GM21576 (cell line): Measurements from ENCODE around the gene P4HTM.

Source experiments
- ATAC-seq: cut with Tn5 transposase; IDR thresholded peaks from one replicate; pipeline ENCODE4 v1.9.1; 2021; ENCODE audit warnings: mild to moderate bottlenecking, moderate library complexity; ENCODE audit not compliant: unreplicated experiment

P4HTM gene

DNA sequence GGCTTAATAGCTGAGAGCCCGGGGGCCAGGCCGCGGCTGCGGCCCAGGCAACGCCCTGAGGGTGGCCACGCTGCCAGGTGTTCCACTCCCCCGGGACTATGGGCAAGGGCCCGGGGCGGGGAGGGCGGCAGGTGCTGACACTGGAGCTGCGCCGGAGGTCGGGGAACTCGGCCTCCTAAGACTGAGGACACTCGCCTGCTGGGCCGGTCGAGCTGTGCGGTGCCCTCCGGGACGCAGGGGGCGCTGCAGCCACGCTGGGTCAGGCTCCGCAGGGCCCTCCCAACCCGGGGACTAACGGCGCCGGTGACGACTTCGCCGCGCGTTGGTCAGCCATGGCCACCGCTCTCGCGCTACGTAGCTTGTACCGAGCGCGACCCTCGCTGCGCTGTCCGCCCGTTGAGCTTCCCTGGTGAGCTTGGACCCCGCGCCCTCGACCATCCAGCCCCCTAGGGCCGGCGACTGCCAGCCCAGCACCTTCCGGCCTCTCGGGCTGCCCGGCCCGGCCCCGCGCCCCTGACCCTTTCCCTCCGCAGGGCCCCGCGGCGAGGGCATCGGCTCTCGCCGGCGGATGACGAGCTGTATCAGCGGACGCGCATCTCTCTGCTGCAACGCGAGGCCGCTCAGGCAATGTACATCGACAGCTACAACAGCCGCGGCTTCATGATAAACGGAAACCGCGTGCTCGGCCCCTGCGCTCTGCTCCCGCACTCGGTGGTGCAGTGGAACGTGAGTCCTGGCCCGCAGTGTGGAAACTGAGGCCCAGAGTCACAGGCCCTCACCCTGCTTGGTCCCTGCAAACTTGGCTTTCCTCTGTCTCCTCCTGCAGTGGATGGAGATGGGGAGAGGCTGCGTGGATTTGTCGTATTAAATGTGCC is 32.0 kb downstream of the P4HTM start, which contains the start of gene NDUFAF3:
Gene NDUFAF3, plus strand, starts transcription at position 309 of the 875 bp plus-strand sequence. Its CDS starts 24 bp downstream, at position 333.
- ATAC-seq, result peak; percentile 58

DNA sequence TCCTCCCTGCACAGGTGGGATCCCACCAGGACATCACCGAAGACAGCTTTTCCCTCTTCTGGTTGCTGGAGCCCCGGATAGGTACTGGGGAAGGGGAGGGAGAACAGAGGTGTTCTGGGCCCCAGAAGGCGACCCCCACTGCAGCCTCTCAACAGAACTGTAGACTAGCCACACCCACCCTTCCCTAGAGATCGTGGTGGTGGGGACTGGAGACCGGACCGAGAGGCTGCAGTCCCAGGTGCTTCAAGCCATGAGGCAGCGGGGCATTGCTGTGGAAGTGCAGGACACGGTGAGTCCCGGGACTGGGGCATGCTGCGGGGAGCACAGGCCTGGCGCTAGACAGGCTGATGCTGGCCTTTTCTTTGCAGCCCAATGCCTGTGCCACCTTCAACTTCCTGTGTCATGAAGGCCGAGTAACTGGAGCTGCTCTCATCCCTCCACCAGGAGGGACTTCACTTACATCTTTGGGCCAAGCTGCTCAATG is 32.7 kb downstream of the P4HTM start:
- no peak for ATAC-seq

DNA sequence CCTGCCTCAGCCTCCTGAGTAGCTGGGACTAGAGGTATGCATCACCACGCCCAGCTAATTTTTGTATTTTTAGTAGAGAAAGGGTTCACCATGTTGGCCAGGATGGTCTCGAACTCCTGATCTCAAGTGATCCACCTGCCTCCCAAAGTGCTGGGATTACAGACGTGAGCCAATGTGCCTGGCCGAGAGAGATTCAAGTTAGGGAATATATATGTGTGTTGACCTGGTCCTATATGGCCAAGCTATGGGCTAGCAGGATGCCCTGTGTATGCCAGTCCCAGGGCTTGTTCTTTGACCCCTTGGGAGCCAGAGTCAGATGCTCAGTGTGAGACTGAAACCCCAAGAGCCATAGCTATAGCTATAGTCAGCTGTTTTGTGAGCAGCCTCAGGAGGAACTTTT is 33.7 kb downstream of the P4HTM start:
- ATAC-seq, result no peak

DNA sequence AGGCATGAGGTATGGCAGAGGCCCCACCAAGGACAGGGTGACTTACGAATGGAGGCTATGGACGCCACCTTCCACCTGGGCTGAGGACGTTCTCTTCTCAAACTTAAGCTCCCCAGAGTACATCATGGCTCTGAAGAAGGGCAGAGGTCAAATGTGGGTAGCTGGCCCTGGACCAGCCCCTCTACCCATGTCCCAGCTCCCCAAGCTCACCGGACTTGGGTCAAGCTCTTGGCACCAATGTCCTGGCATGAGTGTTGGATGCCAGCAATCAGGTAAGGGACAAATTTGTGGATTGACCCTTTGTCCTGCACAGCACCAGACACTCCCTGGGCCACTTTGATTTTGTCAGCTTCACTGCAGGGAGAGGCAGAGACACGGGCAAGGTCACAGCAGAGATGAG is 34.4 kb downstream of the P4HTM start:
- ATAC-seq, result no peak

DNA sequence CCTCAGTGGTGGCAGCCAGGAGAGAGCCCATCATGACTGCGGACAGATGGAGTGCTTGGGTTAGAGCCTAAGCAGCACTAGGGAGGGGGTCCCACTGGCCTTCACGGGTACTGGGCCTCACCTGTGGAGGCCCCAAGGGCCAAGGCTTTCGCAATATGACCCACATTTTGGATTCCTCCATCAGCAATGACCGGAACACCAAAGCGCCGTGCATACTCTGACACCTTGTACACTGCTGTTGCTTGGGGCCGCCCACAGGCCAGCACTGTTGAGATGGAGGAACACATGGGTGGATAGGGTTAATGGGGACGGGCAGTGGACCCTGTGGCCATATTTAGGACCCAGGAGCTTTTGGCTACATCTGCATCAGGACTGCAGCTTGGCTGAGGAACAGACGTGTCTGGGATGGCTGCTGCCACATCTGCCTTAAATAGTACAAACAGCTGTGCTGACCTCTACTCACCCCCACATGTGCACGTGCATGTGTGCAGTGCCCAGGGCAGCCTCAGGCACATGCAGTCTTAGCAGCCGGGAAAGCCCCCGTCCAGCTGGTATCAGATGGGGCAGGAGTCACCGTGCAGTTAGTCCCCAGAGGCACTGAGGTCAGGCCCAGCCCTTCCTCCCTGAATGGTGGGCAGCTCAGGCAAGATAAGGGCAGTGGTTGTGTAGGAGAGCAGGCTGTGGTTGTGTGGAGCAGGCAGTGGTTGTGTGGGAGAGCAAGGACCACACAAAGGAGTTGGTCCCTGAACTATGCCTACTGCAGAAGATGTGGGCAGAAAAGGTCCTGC is 35.2 kb downstream of the P4HTM start:
- ATAC-seq, result no peak

DNA sequence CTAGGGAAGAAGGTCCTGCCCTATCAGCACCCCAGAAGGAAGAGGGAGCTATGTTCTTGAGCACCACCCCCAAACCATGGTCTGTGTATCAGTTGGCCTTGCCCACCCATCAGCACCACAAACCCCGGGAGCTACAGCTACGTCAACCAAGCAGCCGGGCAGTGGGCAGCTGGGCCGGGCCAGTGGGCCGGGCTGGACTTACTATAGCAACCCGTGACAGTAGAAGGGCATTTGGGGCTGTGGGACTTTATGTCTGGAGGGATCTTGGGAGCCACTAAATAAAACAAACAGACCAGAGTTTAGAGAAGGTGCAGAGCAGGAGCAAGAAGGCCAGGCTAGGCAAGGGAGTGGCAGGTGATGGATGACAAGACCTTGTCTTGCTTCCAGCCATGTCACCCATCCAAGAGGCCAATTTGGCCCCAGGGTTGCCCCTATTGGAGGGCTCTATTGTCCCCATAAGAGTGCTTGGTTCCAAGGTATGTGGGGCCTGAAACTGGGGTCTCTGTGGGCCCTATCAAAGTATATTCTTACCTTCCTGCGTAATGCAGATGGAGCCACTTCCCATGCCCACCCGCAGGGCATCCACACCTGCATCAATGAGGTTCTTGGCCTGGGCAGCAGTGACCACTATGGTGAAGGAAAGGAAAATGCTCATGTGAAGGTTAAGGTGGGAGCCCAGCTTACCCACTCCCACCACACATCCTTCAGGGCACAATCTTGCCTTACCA is 35.9 kb downstream of the P4HTM start:
- ATAC-seq, result no peak

DNA sequence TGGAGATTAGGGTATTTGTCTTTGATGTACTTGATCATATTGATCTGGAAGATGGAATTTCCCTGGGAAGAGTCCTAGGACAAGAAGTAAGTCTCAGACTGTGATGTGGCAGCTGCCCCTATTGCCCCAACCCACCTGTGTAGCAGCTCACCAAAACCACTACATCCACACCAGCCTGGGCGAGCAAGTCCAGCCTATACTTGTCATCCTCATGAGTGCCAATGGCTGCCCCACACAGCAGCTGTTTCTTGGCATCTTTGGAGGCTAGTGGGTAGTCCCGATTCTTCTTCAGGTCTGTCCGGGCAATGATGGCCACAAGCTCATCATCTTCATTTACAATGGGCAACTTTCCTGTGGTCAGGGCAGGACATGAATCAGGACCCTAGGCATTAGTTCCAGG is 36.5 kb downstream of the P4HTM start:
- no peak for ATAC-seq

DNA sequence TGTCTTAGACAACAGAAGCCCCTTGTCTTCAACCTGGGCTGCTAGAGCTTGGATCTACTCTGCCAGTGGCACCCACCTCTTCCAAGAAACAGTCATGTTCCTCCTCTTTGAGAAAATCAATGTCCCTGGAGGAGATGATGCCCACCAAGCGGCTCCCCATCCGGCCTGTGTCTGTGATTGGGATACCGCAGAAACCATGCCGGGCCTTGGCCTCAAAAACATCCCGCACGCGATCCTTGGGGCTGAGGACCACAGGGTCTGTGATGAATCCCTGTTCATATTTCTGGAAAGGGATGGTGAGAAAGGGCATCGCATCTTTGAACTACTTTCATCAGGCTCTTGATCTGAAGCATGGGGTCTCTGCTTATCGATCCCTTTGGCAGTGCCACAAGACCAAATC is 37.6 kb downstream of the P4HTM start:
- ATAC-seq, result no peak

DNA sequence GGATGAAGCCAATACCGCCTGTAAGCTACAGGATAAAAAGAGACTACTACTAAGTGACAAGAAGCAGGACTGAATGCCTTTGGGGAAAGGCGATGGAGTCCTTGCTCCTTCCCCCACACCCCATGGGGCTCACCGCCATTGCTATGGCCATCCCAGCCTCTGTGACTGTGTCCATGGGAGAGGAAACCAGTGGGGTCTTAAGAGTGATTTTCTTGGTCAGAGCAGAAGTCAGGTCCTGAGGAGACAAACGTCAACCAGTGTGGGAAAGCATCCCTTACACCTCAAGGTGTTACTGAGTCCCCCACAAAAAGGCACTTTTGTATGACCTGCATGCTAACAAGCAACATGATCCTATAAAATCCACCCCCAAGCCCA is 38.2 kb downstream of the P4HTM start:
- no peak for ATAC-seq

DNA sequence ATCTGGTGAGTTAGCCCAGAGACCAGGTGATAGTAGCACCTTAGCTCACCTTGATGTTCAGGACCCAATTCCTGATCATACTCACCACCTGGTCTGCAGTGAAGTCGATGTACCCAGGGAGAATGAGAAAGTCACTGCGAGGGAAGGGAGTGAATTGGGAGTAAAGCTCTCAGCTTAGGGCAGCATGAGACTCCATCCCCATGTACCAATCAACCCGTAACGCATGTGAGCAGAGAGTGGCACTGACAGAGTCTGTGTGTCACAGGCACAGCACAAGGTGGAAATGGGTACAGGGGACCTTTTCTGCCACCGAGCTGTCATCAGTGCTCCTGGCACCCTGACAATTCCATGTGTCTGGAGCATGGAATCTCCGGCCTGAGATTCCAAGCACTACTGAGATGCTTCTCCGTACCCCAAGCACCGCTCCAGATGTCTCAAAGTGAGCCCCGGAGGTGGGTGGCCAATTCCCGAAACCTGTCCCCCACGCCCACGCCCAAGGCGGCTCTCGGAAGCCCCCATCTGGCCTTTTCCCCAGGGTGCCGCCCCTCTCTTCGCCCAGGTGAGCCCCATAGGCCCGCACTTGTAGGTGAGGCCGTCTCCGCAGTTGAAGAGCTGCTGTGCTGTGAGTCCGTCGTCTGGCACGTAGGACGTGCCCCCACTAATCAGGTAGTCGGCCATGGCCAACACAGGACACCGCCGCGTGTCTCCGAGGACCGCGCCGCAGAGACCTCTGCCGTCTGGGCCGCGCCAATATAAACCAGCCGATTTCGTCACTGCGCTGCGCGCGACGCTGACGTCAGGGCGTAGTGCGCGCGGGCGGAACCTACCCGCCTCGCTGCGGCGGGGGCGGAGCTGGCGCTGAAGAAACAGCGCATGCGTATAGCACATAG is 38.9 kb downstream of the P4HTM start, which contains the start of gene IMPDH2:
Gene IMPDH2, minus strand, starts transcription at position 726 of the 890 bp plus-strand sequence. Its CDS starts 48 bp downstream, at position 678.
- peak; percentile 91 for ATAC-seq

DNA sequence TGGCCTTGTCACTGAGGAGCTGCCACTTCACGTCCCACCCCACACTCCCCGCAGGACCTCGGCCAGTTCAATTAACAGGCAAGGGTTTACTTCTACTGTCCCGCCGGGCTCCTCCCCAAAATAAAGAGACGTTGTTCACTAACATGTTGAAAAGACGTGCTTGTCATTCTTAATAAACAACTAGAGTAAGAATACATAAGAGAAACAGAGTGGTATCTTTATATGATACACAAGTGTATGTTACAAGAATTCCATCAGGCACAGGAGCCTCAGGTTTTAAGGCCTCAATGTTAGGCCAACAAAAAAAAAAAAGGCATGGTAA is 39.5 kb downstream of the P4HTM start:
- ATAC-seq, result no peak

DNA sequence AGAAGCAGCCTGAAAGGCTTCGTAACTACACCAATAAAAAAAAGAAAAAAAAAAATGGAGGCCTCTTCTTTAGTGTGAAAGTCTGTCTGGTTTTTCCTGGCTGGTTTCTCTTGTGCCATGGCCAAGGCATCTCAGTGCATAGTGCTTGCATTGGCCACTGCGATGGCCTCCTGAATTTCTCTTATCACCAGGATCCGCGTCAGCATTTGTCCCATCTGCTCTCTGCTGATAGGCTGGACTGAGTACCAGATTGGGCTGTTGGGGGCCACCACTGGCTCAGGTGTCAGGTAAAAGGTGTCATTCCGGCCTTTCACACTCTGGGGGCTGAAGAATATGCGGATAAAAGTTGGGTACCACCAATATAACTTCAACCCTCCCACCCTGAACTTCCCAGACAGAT is 40.3 kb downstream of the P4HTM start:
- ATAC-seq, result no peak

DNA sequence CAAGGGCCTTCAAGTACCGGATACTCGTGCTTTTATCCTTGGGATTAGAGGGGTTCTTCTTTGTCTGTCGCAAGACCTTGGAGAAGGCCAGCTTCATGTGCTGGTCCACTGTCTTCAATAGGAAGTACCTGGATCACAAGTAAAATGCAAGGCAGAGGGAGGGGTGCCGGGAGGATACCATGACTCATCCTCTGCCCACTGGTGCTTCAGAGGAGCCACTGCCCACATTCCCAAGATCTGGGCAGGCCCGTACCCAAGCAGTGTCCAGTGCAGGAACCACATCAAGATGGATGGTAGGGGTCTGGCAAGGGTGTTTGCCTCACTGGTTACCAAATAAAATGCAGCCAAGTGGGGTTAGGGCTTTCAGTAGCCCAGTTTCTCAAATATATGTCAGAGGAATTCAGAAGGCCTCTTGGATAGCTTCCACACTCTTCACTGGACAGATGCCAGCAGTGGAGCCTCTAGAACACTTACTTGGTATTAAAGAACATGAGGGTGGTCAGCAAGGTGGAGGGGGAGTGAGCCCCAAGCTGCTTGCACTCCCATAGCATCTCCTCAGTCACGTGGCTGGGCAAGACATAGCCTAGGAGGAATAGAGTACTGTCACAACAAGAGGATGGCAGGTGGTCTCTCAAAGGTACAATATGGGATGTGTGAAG is 42.7 kb downstream of the P4HTM start:
- no peak for ATAC-seq

DNA sequence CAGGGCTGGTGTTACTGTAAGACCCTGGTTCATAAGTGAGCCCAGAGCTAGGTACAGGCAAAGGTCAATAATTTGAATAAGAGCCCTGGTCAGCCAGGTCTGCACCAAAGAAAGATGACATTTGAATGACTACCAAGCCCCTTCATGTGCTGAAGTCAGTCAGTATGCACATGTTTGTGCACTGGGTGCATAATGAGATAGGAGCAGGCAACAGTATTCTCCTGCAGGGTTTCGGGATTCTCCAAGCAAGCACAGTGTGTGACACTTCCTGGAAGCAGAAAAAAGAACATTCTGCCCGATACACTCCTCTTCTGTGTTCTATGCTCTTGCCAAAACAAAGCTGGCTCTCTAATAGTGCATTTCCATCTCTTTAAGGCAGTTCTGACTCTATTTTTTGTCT is 44.6 kb downstream of the P4HTM start:
- ATAC-seq, result no peak

DNA sequence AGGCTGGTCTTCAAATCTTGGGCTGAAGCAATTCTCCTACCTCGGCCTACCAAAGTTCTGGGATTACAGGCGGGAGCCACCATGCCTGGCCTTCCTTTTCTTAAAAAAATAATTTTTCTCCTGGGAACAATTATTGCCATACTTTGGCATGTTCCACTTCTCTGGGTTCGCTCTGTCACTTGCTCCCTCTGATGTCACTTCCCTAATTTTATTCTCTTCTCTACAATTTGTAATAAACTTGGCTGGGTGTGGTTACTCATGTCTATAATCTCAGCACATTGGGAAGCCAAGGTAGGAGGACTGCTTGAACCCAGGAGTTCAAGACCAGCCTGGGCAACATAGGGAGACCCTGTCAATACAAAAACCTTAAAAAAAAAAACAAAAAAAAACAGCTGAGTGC is 45.2 kb downstream of the P4HTM start:
- ATAC-seq, result no peak

DNA sequence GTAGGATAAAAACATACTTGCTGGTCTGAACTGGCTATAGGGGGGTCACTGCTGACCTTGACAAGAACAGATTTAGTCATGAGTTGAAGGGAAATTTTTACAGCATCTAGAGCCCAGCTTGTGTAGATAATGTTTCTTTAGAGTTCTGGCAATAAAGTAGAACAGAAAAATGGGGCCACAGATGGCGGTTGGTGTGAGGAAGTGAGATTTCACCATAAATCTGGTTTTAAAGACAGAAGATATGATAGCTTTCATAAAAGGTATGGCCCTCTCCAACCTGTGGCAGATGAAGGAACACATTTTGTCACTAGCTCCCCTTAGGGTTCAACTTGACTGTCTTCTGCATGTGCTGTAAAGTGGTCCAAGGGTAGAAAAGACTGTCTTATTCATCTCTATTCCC is 63.5 kb downstream of the P4HTM start:
- ATAC-seq, result no peak

DNA sequence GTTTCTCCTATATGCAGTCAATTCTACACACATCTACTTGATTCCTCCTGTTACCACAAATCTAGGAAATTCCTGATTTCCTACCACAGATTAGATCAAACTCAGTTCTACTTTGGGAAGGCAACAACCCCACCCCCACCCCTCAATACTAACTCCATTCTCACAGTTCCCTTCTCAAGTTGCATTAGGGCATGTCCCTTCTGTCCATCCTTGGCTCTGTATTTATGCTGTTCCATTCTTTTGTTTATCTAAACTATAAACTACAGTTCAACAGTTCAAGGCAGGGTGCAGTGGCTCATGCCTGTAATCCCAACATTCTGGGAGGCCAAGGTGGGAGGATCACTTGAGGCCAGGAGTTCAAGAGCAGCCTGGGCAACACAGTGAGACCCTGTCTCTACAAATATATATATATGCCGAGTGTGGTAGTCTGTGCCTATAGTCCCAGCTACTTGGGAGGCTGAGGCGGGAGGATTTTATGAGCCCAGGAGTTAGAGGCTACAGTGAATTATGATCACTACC is 64.4 kb downstream of the P4HTM start:
- ATAC-seq, result no peak
